ENCODE data around the gene ATP6V0C. TPM values are rescaled to one million over a fixed set of nuclear protein-coding genes. Genes with fewer than 3 reads are reported as not detected.
A peak's percentile ranks its signal among the peaks of the same experiment; 100 is the strongest.

ATP6V0C gene
- total RNA-seq, 1 donor from 2014 or later, result 311 TPM

DNA sequence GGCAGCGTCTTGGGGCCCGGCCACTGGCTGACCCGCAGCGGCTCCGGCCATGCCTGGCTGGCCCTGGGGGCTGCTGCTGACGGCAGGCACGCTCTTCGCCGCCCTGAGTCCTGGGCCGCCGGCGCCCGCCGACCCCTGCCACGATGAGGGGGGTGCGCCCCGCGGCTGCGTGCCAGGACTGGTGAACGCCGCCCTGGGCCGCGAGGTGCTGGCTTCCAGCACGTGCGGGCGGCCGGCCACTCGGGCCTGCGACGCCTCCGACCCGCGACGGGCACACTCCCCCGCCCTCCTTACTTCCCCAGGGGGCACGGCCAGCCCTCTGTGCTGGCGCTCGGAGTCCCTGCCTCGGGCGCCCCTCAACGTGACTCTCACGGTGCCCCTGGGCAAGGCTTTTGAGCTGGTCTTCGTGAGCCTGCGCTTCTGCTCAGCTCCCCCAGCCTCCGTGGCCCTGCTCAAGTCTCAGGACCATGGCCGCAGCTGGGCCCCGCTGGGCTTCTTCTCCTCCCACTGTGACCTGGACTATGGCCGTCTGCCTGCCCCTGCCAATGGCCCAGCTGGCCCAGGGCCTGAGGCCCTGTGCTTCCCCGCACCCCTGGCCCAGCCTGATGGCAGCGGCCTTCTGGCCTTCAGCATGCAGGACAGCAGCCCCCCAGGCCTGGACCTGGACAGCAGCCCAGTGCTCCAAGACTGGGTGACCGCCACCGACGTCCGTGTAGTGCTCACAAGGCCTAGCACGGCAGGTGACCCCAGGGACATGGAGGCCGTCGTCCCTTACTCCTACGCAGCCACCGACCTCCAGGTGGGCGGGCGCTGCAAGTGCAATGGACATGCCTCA lies 41.9 kb upstream of the ATP6V0C start:
- Mint-ChIP-seq H3K27me3 (ENCODE audit: low read depth, unreplicated experiment) (peaks cover 16% of the 10 kb centered on the region), H3K4me1 (ENCODE audit: low read depth, unreplicated experiment) (peaks cover 3% of the 10 kb centered on the region), H3K36me3 (ENCODE audit: low read depth, unreplicated experiment) (no peaks in the 10 kb centered on the region), H3K4me3 (ENCODE audit: unreplicated experiment) (no peak overlapping the region), H3K9me3 (ENCODE audit: unreplicated experiment) (no peaks in the 10 kb centered on the region), H3K27ac (ENCODE audit: unreplicated experiment) (no peak overlapping the region)
- H3K4me1 ChIP-seq (ENCODE audit: insufficient read depth, low read length), result peaks cover 30% of the 10 kb centered on the region
- H3K79me2 ChIP-seq (ENCODE audit: insufficient read depth, low read length), result peaks cover 9% of the 10 kb centered on the region
- no peaks in the 10 kb centered on the region for H3K36me3 ChIP-seq (ENCODE audit: insufficient read depth, low read length)
- no peaks in the 10 kb centered on the region for H3K27me3 ChIP-seq (ENCODE audit: insufficient read depth, low read length)
- H3K4me3 ChIP-seq (ENCODE audit: insufficient read depth, low read depth, low read length), result no peak overlapping the region
- FAIRE-seq (no peak), DNase-seq (ENCODE audit: low read depth) (no peak)
- no peak overlapping the region for H3K9ac ChIP-seq (ENCODE audit: low read length)
- H3K27ac ChIP-seq (ENCODE audit: low read depth, low read length), result no peak overlapping the region
- H3K9me3 ChIP-seq (ENCODE audit: insufficient read depth, low read depth, low read length), result no peaks in the 10 kb centered on the region
- H3K4me2 ChIP-seq (ENCODE audit: low read length), result peak overlapping the region; percentile 63
- H4K20me1 ChIP-seq (ENCODE audit: insufficient read depth, low read length), result peaks cover 31% of the 10 kb centered on the region
- H2AFZ ChIP-seq (ENCODE audit: low read depth, low read length), result peak overlapping the region; percentile 41
- TF ChIP-seq, protein P1, sequence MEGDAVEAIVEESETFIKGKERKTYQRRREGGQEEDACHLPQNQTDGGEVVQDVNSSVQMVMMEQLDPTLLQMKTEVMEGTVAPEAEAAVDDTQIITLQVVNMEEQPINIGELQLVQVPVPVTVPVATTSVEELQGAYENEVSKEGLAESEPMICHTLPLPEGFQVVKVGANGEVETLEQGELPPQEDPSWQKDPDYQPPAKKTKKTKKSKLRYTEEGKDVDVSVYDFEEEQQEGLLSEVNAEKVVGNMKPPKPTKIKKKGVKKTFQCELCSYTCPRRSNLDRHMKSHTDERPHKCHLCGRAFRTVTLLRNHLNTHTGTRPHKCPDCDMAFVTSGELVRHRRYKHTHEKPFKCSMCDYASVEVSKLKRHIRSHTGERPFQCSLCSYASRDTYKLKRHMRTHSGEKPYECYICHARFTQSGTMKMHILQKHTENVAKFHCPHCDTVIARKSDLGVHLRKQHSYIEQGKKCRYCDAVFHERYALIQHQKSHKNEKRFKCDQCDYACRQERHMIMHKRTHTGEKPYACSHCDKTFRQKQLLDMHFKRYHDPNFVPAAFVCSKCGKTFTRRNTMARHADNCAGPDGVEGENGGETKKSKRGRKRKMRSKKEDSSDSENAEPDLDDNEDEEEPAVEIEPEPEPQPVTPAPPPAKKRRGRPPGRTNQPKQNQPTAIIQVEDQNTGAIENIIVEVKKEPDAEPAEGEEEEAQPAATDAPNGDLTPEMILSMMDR (IDR thresholded peaks at IDR 0.05; ENCODE audit: insufficient read depth, low read depth, low read length), result no peak

DNA sequence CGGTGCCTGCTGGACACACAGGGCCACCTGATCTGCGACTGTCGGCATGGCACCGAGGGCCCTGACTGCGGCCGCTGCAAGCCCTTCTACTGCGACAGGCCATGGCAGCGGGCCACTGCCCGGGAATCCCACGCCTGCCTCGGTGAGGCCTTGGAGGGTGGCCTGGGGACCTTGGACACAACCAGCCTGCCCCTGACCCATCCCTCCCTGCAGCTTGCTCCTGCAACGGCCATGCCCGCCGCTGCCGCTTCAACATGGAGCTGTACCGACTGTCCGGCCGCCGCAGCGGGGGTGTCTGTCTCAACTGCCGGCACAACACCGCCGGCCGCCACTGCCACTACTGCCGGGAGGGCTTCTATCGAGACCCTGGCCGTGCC lies 41.3 kb upstream of the ATP6V0C start:
- Histone ChIP-seq H4K20me1 (ENCODE audit: insufficient read depth, low read length) (peaks cover 37% of the 10 kb centered on the region), H3K36me3 (ENCODE audit: insufficient read depth, low read length) (no peaks in the 10 kb centered on the region), H3K9ac (ENCODE audit: low read length) (no peak overlapping the region), H3K4me1 (ENCODE audit: insufficient read depth, low read length) (peaks cover 26% of the 10 kb centered on the region), H3K4me2 (ENCODE audit: low read length) (no peak overlapping the region), H3K79me2 (ENCODE audit: insufficient read depth, low read length) (peaks cover 11% of the 10 kb centered on the region), H3K4me3 (ENCODE audit: insufficient read depth, low read depth, low read length) (no peak overlapping the region), H2AFZ (ENCODE audit: low read depth, low read length) (no peak overlapping the region), H3K27me3 (ENCODE audit: insufficient read depth, low read length) (no peaks in the 10 kb centered on the region), H3K27ac (ENCODE audit: low read depth, low read length) (no peak overlapping the region), H3K9me3 (ENCODE audit: insufficient read depth, low read depth, low read length) (no peaks in the 10 kb centered on the region)
- H3K4me3 Mint-ChIP-seq (ENCODE audit: unreplicated experiment), result peak overlapping the region; percentile 77
- no peaks in the 10 kb centered on the region for H3K36me3 Mint-ChIP-seq (ENCODE audit: low read depth, unreplicated experiment)
- H3K4me1 Mint-ChIP-seq (ENCODE audit: low read depth, unreplicated experiment), result peaks cover 3% of the 10 kb centered on the region
- H3K9me3 Mint-ChIP-seq (ENCODE audit: unreplicated experiment), result no peaks in the 10 kb centered on the region
- H3K27me3 Mint-ChIP-seq (ENCODE audit: low read depth, unreplicated experiment), result peaks cover 17% of the 10 kb centered on the region
- TF ChIP-seq EZH2 (IDR thresholded peaks at IDR 0.05; ENCODE audit: insufficient read depth, low read length), result no peak
- TF ChIP-seq, protein P1 (IDR thresholded peaks at IDR 0.05; ENCODE audit: insufficient read depth, low read depth, low read length), result no peak
- FAIRE-seq (no peak), DNase-seq (ENCODE audit: low read depth) (no peak)
- H3K27ac Mint-ChIP-seq (ENCODE audit: unreplicated experiment), result no peak overlapping the region

DNA sequence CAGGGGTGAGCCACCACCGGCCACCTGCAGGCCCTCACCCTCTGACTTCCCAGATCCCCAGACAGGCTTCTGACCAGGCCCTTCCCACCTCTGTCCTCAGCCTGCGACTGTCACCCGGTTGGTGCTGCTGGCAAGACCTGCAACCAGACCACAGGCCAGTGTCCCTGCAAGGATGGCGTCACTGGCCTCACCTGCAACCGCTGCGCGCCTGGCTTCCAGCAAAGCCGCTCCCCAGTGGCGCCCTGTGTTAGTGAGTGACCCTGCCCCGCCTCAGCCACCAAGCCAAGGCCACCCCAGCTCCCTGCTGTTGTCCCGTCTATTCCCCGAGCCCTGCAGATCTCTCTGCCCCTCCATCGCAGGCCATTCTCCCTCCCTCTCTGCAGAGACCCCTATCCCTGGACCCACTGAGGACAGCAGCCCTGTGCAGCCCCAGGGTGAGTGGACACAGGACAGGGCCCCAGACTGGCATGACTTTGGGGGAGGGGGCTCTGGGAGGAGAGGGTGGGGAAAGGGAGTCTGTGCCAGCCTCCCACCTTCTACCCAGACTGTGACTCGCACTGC lies 40.8 kb upstream of the ATP6V0C start:
- no peaks in the 10 kb centered on the region for H3K9me3 Mint-ChIP-seq (ENCODE audit: unreplicated experiment)
- H3K9ac ChIP-seq (ENCODE audit: low read length), result no peak overlapping the region
- FAIRE-seq (no peak), DNase-seq (ENCODE audit: low read depth) (no peak)
- peaks cover 16% of the 10 kb centered on the region for H3K79me2 ChIP-seq (ENCODE audit: insufficient read depth, low read length)
- H3K4me1 ChIP-seq (ENCODE audit: insufficient read depth, low read length), result peaks cover 22% of the 10 kb centered on the region
- peaks cover 42% of the 10 kb centered on the region for H4K20me1 ChIP-seq (ENCODE audit: insufficient read depth, low read length)
- H3K27me3 ChIP-seq (ENCODE audit: insufficient read depth, low read length), result no peaks in the 10 kb centered on the region
- H3K4me3 Mint-ChIP-seq (ENCODE audit: unreplicated experiment), result peak overlapping the region; percentile 81
- H3K27ac ChIP-seq (ENCODE audit: low read depth, low read length), result no peak overlapping the region
- peak overlapping the region; percentile 26 for H3K27ac Mint-ChIP-seq (ENCODE audit: unreplicated experiment)
- peaks cover 2% of the 10 kb centered on the region for H3K36me3 Mint-ChIP-seq (ENCODE audit: low read depth, unreplicated experiment)
- peaks cover 21% of the 10 kb centered on the region for H3K27me3 Mint-ChIP-seq (ENCODE audit: low read depth, unreplicated experiment)
- peak overlapping the region; percentile 92 for H3K4me2 ChIP-seq (ENCODE audit: low read length)
- TF ChIP-seq, protein P1 (IDR thresholded peaks at IDR 0.05; ENCODE audit: insufficient read depth, low read depth, low read length), result no peak
- no peak overlapping the region for H2AFZ ChIP-seq (ENCODE audit: low read depth, low read length)
- H3K36me3 ChIP-seq (ENCODE audit: insufficient read depth, low read length), result no peaks in the 10 kb centered on the region
- H3K4me1 Mint-ChIP-seq (ENCODE audit: low read depth, unreplicated experiment), result peaks cover 6% of the 10 kb centered on the region
- no peaks in the 10 kb centered on the region for H3K9me3 ChIP-seq (ENCODE audit: insufficient read depth, low read depth, low read length)
- no peak overlapping the region for H3K4me3 ChIP-seq (ENCODE audit: insufficient read depth, low read depth, low read length)
